ENCODE results near the gene RRAGD. TPM values are rescaled to one million over a fixed set of nuclear protein-coding genes. Genes with fewer than 3 reads are reported as not detected.
"Not testable (repeated sequence)": the region's sequence is repeated elsewhere in the genome, so short reads cannot be mapped to it uniquely, and the experiment has no call there.

RRAGD gene
- total RNA-seq, 2 experiments from 2014 or later: 14.8 to 16.0 TPM

DNA sequence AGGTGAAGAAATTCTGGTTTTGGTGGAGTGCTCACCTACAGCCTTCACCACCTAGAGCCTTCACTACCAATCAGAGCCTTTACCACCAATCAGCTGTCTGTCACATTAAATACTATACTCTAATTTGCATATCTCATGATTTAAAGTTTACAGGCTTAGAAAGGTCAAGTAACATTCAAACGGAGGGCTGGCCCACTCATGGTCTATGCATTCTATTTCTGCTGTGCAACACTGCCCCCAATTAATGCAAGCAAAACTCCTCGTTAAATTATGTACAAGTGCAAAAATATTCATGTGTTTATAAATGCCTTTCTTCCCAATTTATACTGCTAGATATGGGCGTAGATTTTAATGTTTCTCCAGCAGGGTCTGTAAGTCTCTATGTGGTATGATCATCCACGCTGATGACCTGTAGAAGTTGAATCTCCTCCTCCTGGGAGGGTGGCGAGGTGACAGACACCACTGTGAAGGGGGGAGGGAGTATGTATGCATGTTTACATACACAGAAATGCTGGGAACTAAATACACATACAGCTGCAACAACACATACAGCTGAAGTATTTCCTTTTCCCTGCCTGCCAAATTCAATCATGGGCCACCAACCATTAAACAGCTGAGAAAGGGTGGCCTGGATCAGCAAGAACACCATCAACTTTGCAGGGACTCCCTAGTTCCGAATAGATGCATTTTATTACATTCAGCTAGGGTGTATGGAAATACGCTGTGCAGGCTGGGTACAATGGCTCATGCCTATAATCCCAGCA lies 13.1 kb downstream of the RRAGD start:
- no peak for DNase-seq
- H3K4me1 Mint-ChIP-seq: peaks cover 5% of the 10 kb centered on the region
- no peak overlapping the region for H3K27ac Mint-ChIP-seq
- peaks cover 3% of the 10 kb centered on the region for H3K36me3 Mint-ChIP-seq
- H3K9me3 Mint-ChIP-seq: no peaks in the 10 kb centered on the region
- H3K4me3 Mint-ChIP-seq: no peak overlapping the region
- no peaks in the 10 kb centered on the region for H3K27me3 Mint-ChIP-seq

DNA sequence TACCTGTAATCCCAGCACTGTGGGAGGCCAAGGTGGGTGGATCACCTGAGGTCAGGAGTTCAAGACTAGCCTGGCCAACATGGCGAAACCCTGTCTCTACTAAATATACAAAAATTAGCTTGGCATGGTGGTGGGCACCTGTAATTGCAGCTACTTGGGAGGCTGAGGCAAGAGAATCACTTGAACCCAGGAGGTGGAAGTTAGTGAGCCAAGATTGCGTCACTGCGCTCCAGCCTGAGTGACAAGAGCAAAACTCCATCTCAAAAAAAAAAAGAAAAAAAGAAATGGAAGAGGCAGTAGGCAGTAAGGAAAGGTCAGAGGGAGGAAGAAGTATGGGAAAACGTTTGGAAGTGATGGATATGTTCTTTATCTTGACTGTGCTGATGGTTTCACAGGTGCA lies 14.2 kb downstream of the RRAGD start:
- not testable (repeated sequence) for H3K4me1 Mint-ChIP-seq, H3K27ac Mint-ChIP-seq, DNase-seq, H3K27me3 Mint-ChIP-seq, H3K9me3 Mint-ChIP-seq, H3K4me3 Mint-ChIP-seq
- peaks cover 11% of the 10 kb centered on the region for H3K36me3 Mint-ChIP-seq

- peaks cover 2% of the 10 kb centered on the region for H3K4me1 Mint-ChIP-seq
- H3K4me3 Mint-ChIP-seq: no peak overlapping the region
- no peak overlapping the region for H3K27ac Mint-ChIP-seq
- no peaks in the 10 kb centered on the region for H3K27me3 Mint-ChIP-seq
- no peak for DNase-seq
- H3K36me3 Mint-ChIP-seq: peaks cover 12% of the 10 kb centered on the region
- H3K9me3 Mint-ChIP-seq: peaks cover 9% of the 10 kb centered on the region
Measured at GRCh38 chr6:89393659-89394058, 18.4 kb downstream of the RRAGD start.

DNA sequence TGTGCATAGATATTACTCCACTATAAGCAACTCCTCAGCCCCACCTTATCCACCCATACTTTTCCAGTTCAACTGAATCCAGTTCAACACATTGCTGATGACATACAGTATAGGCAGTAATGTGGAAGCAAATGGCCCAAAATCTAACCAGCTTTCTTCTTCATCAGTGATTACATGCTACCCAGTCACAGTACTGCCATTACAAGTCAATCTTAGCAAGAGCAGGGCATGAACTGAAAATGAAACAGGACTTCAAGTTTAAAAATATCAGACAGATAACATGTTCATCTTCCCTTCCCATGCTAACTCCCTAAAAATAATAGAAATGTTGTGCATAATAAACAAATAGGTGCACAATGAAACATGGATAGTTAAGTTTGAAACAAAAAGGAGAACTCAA lies 19.2 kb downstream of the RRAGD start:
- H3K27ac Mint-ChIP-seq: no peak overlapping the region
- no peak for DNase-seq
- peaks cover 12% of the 10 kb centered on the region for H3K36me3 Mint-ChIP-seq
- H3K27me3 Mint-ChIP-seq: no peaks in the 10 kb centered on the region
- H3K4me1 Mint-ChIP-seq: no peaks in the 10 kb centered on the region
- peaks cover 9% of the 10 kb centered on the region for H3K9me3 Mint-ChIP-seq
- no peak overlapping the region for H3K4me3 Mint-ChIP-seq

GRCh38 chr6:89388846-89389245 lies 23.2 kb downstream of the RRAGD start:
- Mint-ChIP-seq H3K4me3 (no peak overlapping the region), H3K27ac (no peak overlapping the region), H3K27me3 (no peaks in the 10 kb centered on the region), H3K4me1 (peaks cover 7% of the 10 kb centered on the region), H3K9me3 (peaks cover 8% of the 10 kb centered on the region), H3K36me3 (peaks cover 8% of the 10 kb centered on the region)
- no peak for DNase-seq

GRCh38 chr6:89387516-89388201 lies 24.4 kb downstream of the RRAGD start:
- H3K27me3 Mint-ChIP-seq: no peaks in the 10 kb centered on the region
- H3K27ac Mint-ChIP-seq: no peak overlapping the region
- H3K36me3 Mint-ChIP-seq: no peaks in the 10 kb centered on the region

GRCh38 chr6:89386917-89387491 lies 25.1 kb downstream of the RRAGD start:
- H3K4me1 Mint-ChIP-seq: peaks cover 7% of the 10 kb centered on the region
- no peak for DNase-seq
- H3K27ac Mint-ChIP-seq: no peak overlapping the region
- H3K4me3 Mint-ChIP-seq: no peak overlapping the region
- no peaks in the 10 kb centered on the region for H3K36me3 Mint-ChIP-seq
- no peaks in the 10 kb centered on the region for H3K27me3 Mint-ChIP-seq
- peaks cover 1% of the 10 kb centered on the region for H3K9me3 Mint-ChIP-seq

More at GRCh38 chr6:89387516-89388201, 24.4 kb downstream of the RRAGD start:
- H3K4me3 Mint-ChIP-seq: no peak overlapping the region
- no peak for DNase-seq
- H3K4me1 Mint-ChIP-seq: peaks cover 7% of the 10 kb centered on the region
- H3K9me3 Mint-ChIP-seq: peaks cover 1% of the 10 kb centered on the region

DNA sequence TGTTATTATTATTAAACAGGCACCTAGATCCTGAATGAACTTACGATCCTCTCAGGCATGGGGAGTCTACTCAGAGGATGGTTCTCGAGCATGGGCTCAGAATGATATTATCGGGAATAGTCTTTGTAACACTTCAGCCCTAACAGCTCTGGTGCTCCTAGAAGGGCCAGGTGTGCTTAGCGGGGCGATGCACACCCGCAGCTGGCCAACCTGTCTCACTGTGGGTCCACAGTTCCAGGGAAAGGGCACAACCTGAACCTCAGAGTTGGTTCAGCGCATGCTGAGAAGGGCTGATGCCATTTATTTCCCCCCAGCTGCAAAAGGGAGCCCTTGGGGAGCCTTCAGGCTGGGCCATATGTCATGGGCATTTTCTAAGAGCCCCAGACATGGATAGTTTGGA lies 26.2 kb downstream of the RRAGD start:
- no peak overlapping the region for H3K27ac Mint-ChIP-seq
- H3K4me3 Mint-ChIP-seq: no peak overlapping the region
- no peaks in the 10 kb centered on the region for H3K36me3 Mint-ChIP-seq
- peaks cover 1% of the 10 kb centered on the region for H3K9me3 Mint-ChIP-seq
- no peaks in the 10 kb centered on the region for H3K27me3 Mint-ChIP-seq
- DNase-seq: no peak
- H3K4me1 Mint-ChIP-seq: peaks cover 7% of the 10 kb centered on the region

DNA sequence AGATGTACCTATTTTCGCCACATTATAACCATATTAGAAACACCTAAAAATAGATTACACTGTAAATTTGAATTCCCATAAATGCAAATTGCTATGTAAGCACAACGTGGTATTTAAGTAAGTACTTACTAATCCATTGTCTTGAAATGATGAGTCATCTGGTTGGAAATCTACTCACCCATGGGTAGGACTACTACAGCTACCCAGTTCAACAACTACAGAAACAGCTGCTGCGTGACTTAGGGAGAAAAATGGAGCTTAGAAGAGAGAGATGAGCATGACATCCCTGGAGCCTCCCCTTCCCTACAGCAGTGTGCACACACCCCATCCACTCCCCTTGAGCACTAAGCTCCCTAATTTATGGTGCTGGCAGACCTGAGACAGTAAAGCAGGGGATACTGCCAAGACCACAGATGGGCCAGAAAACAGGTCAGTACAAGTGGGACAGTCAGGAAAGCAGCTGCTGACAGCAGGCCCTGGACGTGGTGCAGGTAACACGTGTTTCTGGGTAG lies 26.9 kb downstream of the RRAGD start:
- no peak for DNase-seq
- Mint-ChIP-seq H3K27me3 (no peaks in the 10 kb centered on the region), H3K9me3 (no peaks in the 10 kb centered on the region), H3K27ac (no peak overlapping the region), H3K4me3 (no peak overlapping the region), H3K4me1 (peaks cover 7% of the 10 kb centered on the region), H3K36me3 (no peaks in the 10 kb centered on the region)

DNA sequence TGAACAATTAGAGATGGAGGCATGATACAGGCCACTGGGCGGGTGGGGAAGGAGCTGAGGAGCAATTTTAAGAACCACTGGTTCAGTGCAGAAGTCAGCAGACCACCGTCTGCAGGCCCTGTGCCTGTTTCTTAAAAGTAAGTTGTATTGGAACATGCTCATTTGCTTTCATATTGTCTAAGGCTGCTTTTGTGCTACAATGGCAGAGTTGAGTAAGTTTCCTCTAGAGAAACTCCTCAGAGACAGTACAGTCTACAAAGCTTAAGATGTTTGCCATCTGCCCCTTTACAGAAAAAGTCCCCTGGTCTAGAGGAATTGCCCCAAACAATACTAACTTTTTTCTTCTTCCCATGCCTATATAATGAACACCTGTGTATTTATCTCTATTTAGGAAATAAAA lies 31.0 kb downstream of the RRAGD start:
- H3K36me3 Mint-ChIP-seq: no peaks in the 10 kb centered on the region
- no peak overlapping the region for H3K4me3 Mint-ChIP-seq
- no peak for DNase-seq
- no peak overlapping the region for H3K27ac Mint-ChIP-seq
- peaks cover 3% of the 10 kb centered on the region for H3K4me1 Mint-ChIP-seq
- H3K27me3 Mint-ChIP-seq: no peaks in the 10 kb centered on the region
- H3K9me3 Mint-ChIP-seq: no peaks in the 10 kb centered on the region

- H3K27ac Mint-ChIP-seq: no peak overlapping the region
- H3K36me3 Mint-ChIP-seq: no peaks in the 10 kb centered on the region
Measured at GRCh38 chr6:89379281-89379680, 32.8 kb downstream of the RRAGD start.

DNA sequence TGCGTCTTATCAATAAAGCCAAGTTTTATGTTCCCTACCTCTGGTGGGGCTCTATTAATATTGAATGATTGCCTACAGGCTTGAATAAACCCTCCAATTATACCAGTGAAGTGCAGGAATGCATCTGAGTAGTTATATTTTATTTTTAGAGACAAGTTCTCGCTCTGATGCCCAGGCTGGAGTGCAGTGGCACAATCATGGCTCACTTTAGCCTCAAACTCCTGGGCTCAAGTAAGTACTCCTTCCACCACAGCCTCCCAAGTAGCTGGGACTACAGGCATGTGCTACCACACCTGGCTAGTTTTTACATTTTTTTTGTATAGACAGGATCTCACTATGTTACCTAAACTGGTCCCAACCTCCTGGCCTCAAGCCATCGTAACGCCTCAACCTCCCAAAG lies 33.4 kb downstream of the RRAGD start:
- H3K4me3 Mint-ChIP-seq: no peak overlapping the region
- peaks cover 10% of the 10 kb centered on the region for H3K4me1 Mint-ChIP-seq
- no peaks in the 10 kb centered on the region for H3K27me3 Mint-ChIP-seq
- H3K36me3 Mint-ChIP-seq: no peaks in the 10 kb centered on the region
- DNase-seq: no peak
- H3K27ac Mint-ChIP-seq: no peak overlapping the region
- no peaks in the 10 kb centered on the region for H3K9me3 Mint-ChIP-seq

More at GRCh38 chr6:89379281-89379680, 32.8 kb downstream of the RRAGD start:
- H3K4me1 Mint-ChIP-seq: peaks cover 10% of the 10 kb centered on the region
- H3K9me3 Mint-ChIP-seq: no peaks in the 10 kb centered on the region
- H3K27me3 Mint-ChIP-seq: no peaks in the 10 kb centered on the region
- no peak overlapping the region for H3K4me3 Mint-ChIP-seq
- DNase-seq: no peak

DNA sequence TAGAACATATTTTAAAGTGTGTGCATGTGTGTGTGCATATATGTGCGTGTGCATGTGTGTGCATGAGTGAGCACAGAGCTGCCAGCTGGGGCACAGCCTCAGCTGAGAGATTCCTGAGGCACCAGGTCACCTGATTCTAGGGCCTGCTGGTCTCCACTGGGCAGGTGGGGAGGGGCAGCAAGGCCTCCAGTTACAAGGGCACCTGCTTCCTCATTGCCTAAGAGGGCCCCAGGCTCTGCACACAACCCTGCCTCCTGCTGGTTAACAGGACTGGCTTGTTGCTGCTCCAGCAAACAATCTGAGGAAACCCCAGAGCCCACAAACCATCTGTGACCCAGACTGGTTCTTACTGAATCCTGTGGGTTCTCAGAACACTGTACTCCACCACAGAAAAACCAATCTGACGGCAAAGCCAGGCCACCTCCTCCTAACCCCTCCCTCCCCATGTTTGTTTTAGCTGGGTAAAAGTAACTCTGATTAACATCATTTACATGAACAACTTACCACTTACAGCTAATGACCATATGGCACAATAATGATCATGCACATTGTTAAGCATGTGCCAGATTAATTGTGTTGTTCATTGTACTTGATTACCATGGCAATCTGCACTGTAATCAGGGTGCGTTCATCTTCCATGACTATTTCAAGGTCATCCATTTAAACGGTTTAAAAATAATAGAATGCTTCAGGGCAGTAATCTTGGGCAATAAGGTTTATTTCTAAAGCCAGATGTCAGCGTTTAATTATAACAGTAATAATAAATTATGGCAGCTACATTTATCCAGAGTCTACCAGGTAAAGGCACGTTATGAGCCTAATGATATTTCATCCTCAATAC lies 36.4 kb downstream of the RRAGD start:
- Mint-ChIP-seq H3K9me3 (no peaks in the 10 kb centered on the region), H3K27ac (no peak overlapping the region), H3K4me3 (no peak overlapping the region), H3K36me3 (no peaks in the 10 kb centered on the region), H3K27me3 (no peaks in the 10 kb centered on the region), H3K4me1 (peaks cover 17% of the 10 kb centered on the region)
- DNase-seq: peak; percentile 61

DNA sequence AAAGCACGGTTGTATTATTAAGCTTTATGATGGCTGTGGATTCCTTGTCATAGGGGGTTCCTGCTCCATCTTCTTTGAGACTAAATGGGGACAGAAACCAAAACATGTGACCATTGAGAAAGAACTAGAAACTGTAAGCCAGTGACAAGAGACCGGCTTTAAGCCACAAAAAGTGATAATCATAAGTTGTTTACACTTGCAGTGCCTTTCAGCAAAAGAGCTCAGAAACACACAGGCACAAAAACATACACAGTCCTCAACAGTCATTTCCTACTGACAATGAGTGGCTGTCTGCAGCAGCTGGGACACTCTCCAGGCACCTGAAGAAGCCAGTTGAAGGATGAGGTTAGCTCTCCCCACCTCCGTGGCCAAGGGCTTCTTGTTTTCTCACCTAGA lies 39.6 kb downstream of the RRAGD start:
- no peaks in the 10 kb centered on the region for H3K9me3 Mint-ChIP-seq
- H3K4me1 Mint-ChIP-seq: peaks cover 16% of the 10 kb centered on the region
- H3K36me3 Mint-ChIP-seq: no peaks in the 10 kb centered on the region
- DNase-seq: no peak
- H3K27ac Mint-ChIP-seq: no peak overlapping the region
- H3K4me3 Mint-ChIP-seq: no peak overlapping the region
- H3K27me3 Mint-ChIP-seq: no peaks in the 10 kb centered on the region

All from activated naive CD8-positive, alpha-beta T cell treated with anti-CD3 and anti-CD28 coated beads for 36 hours (primary cell).